Stimulated activated CD8-positive, alpha-beta memory T cell treated with anti-CD3 and anti-CD28 coated beads, Interleukin-12 subunit alpha, Interleukin-12 subunit beta, amount 100 ng/mL, for 1 hour (primary cell): ENCODE data around the gene ATP11A.

Experiments
- DNase-seq: peaks from one replicate; pipeline ENCODE4 v3.0.0-alpha.2; 2020; ENCODE audit warnings: low read depth

ATP11A gene

GRCh38 chr13:112931028-112931934 lies 241.4 kb downstream of the ATP11A start:
- no peak for DNase-seq

GRCh38 chr13:112932971-112933370 lies 243.1 kb downstream of the ATP11A start:
- no peak for DNase-seq

GRCh38 chr13:112933649-112934048 lies 243.8 kb downstream of the ATP11A start:
- DNase-seq: no peak

GRCh38 chr13:112934078-112934477 lies 244.2 kb downstream of the ATP11A start:
- DNase-seq: no peak
